Amygdala (tissue), 56 donors: ENCODE results near the gene ZNF462.
"Not testable (repeated sequence)": the region's sequence is repeated elsewhere in the genome, so short reads cannot be mapped to it uniquely, and the experiment has no call there.

Experiments used
- DNase-seq, 56 donors: peaks; one replicate each; lab custom pipeline; 2025; lab: John Stamatoyannopoulos, UW

The ZNF462 gene

DNA sequence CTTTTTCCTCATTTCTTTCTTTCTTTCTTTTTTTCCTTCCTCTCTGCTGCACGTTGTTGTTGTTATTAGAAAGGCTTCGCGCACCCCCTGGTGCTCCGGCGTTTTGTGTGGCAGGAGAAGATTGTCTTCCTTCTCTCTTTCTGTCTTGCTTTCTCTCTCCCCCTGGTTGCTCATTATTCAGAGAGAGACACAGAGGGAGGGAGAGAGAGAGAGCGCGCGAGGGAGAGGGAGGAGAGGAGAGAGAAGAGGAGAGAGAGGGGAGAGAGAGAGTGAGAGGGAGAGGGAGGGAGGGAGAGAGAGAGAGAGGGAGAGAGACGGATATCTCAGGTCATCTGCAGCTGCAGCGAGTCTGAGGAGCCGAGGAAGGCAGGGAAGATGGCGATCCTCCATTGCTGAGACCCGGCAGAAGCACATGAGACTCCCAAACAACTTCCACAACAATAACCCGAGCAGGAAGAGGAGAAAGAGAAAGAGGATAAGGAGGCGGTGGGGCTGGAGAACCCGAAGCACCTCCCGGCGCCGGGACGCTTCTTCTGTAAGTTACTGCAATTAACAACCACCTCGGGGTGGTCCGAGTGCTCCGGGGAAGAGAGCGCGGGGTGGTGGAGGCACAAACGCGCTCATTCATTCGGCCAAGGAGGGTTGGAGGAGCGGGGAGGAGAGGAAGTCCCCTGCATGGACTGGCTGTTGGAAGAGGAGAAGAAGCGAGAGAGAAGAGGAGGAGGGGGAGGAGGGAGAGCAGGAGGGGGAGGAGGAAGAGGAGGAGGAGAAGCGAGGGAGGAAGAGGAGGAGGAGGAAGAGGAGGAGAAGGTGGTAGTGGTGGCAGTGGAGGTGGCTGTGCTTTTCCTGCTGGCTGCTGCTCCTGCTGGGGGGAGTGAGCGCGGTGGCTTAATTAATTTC lies at the start of gene ZNF462:
TSS of gene ZNF462 (plus strand) at position 346 of the 900 bp plus-strand sequence. CDS start 60,218 bp downstream, outside the sequence.
- DNase-seq = peak in 32 of 56 donors; percentile 32 to 76 (median 56)

GRCh38 chr9:106816524-106816923 lies 46.4 kb upstream of the ZNF462 start:
- DNase-seq = no peak

- no peak for DNase-seq
These were observed 44.9 kb upstream of the ZNF462 start for GRCh38 chr9:106818034-106818433.

DNA sequence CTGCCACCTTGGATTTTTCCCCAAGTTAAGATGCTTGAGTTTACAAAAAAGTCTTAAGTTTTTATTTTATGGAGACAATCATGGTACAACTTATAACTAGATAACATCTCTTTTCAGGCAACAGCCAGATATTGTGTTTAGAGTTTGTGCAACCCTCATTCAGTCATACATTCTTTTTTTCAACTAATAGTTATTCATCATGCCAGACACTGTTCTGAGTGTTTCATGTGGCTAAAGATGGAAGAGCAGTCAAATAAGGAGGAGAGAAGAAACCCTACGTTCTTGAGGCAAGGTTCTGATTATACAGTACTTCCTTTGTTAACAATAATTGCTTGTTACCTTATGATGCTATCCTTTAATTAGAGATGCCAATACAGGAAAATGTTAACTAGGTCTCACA lies 42.1 kb upstream of the ZNF462 start:
- no peak for DNase-seq

- DNase-seq = no peak
These were observed 34.9 kb upstream of the ZNF462 start for GRCh38 chr9:106828070-106828469.

DNA sequence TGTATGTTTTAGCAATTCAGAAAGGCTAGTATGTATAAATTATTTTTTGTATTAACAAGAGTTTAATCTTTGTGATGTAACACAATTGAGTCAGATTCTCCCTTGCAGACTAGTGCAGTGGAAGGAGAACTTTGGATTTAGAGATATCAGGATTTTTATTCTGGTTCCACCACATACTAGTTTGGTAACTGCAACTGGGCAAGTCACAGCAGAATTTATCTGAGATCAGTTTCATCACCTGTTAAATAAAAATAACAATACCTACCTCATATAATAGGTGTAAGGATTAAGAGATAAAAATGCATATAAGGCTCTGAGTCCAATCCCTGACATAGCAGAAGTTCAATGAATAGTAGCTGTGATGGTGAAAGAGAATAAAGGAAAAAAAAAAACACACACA lies 34.0 kb upstream of the ZNF462 start:
- no peak for DNase-seq

DNA sequence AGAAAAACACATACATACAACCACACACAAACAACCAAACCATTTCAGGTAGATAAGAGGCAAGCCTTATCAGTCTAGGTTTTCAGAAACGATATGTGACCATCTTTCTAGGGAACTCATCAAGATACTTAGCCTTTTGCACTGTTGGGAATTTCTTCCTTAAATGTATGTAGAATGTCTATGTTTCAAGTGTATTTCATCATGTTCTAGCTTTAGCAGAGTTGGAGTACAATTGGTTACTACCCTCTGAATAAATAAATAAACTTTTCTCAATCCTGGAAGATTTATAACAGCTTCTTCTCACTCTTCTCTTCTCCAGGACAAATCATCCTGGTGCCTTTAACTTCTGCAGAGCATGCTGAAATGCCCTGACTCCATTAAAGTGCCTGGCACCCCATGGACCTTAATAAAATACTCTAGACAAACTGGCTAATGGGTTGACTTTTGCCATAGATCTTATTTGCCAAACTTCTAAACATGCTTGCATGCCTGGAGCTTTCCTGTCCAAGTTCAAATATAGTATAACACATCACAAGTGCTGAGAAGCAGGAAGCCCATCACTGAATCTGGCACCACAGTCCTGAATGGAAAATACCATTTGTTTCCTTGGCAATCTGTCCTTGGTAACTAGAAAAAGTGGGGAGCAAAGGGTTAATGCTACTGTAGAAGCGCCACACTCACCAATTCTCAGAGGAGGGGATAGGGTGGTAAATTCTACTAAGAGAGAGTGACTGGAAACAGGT lies 33.1 kb upstream of the ZNF462 start:
- no peak for DNase-seq

GRCh38 chr9:106830527-106831150 lies 32.3 kb upstream of the ZNF462 start:
- DNase-seq = no peak

DNA sequence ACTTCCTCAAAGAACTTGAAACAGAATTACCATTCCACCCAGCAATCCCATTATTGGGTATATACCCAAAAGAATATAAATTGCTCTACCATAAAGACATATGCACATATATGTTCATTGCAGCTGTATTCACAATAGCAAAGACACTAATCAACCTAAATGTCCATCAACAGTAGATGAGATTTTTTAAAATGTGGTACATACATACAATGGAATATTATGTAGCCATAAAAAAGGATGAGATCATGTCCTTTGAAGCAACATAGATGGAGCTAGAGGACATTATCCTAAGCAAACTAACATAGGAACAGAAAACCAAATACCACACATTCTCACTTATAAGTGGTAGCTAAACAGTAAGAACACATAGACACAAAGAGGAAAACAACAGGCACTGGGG lies 28.1 kb upstream of the ZNF462 start:
- no peak for DNase-seq

DNA sequence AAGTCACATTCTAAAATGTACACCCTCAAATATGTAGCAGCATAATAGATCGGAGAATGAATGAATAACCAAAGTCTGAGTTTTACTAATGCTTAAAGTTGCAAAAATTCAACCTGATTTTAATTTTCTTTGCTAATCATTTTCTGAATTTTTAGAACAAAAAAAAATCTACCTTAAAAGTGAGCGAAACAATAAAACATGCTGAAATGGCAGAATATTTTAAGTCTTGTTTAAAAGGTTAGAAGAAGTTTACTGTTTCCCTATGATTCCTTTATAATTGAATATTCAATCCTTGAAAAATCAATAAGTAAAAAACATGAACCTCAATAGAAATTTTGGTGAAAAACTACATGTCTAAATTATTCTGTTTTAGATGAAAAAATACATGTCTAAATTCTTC lies 27.1 kb upstream of the ZNF462 start:
- DNase-seq = no peak

GRCh38 chr9:106843371-106843770 lies 19.6 kb upstream of the ZNF462 start:
- no peak for DNase-seq

GRCh38 chr9:106846307-106846706 lies 16.7 kb upstream of the ZNF462 start:
- no peak for DNase-seq

DNA sequence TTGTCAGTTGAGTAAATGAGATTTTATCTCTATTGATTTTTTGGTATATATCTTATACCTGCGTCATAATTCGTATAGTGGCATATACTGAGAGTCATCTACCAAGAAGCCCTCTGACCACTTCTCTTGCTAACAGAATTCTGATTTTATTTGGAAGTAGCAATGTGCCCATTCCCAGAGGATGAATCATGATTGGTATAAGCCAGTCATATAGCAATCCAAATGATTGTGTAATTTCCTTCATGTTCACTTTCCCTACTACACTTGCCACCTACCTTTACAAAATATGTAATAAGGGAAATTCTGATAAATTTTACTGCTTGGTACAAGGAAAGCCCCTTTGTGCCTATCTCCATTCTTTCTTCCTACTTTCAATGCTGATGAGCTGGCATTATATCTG lies 16.1 kb upstream of the ZNF462 start:
- DNase-seq = no peak

GRCh38 chr9:106851640-106852039 lies 11.3 kb upstream of the ZNF462 start:
- DNase-seq = not testable (repeated sequence)

GRCh38 chr9:106857811-106858470 lies 5.0 kb upstream of the ZNF462 start:
- DNase-seq = no peak

GRCh38 chr9:106859957-106860720 lies 2.8 kb upstream of the ZNF462 start:
- DNase-seq = peak in 1 of 56 donors; percentile 34

GRCh38 chr9:106860721-106861639 lies 2.0 kb upstream of the ZNF462 start:
- peak in 2 of 56 donors; percentile 13 to 23 for DNase-seq

- DNase-seq = no peak
These were observed 1.3 kb upstream of the ZNF462 start for GRCh38 chr9:106861640-106862109.
